ENCODE measurements around the gene RAD51B. TPM values are rescaled to one million over a fixed set of nuclear protein-coding genes. Genes with fewer than 3 reads are reported as not detected.

The RAD51B gene
- total RNA-seq, 1 experiment from 2014 or later = 20.0 TPM

DNA sequence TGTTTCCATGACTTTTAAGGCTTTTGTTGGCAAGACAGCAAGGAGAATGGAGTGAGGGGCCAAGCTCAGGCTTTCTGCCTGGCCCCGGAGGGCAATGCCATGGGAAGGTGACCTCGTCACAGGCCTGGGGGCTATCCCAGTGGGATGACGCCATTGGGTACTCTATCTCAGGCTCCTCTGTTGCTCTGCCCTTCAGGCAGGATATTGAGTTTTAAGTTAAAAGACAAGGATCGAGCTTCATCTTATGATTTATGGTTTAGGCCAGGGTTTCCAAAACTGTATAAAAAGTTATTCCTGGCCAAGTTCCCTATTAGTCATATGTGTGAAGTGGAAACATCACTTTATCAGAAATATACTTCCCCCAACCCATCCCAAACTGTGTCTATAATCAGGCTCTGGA, 845.6 kb downstream of the RAD51B start:
- Histone ChIP-seq H4K20me1 (ENCODE audit: insufficient read depth) (no peaks in the 10 kb centered on the region), H3K9me3 (ENCODE audit: control insufficient read depth in 1 of 2, insufficient read depth in 1 of 2, low read depth in 1 of 2, low read length in 2 of 2) (no peaks in the 10 kb centered on the region; a peak in 1 of 4 replicates), H3K27me3 (ENCODE audit: insufficient read depth, low read length) (no peaks in the 10 kb centered on the region), H2AFZ (ENCODE audit: low read depth, low read length, poor library complexity, severe bottlenecking) (no peak overlapping the region), H3K4me1 (ENCODE audit: control insufficient read depth in 1 of 2, insufficient read depth in 2 of 2, low read length in 2 of 2) (peaks cover 16 to 34% of the 10 kb centered on the region in 2 experiments; a peak in 2 of 4 replicates), H3K9ac (ENCODE audit: low read length) (no peak overlapping the region), H3K4me2 (ENCODE audit: low read length) (no peak overlapping the region), H3K4me3 (replicated peaks in 1 of 2; ENCODE audit: low read depth in 1 of 2, low read length in 2 of 2) (no peak overlapping the region), H3K79me2 (ENCODE audit: insufficient read depth, low read length) (no peaks in the 10 kb centered on the region), H3K9me2 (ENCODE audit: insufficient read depth) (no peaks in the 10 kb centered on the region), H3K27ac (ENCODE audit: low read depth, low read length) (no peak overlapping the region), H3K36me3 (ENCODE audit: control insufficient read depth in 1 of 2, insufficient read depth in 2 of 2, low read length in 2 of 2) (no peaks in the 10 kb centered on the region)
- intact Hi-C loops (cut with micrococcal nuclease) = no loop called here
- CTCF ChIA-PET = no interaction called here
- POLR2A ChIA-PET = no interaction called here
- ATAC-seq (no peak), DNase-seq (ENCODE audit: low read depth, low spot score) (no peak)
- RAD21 ChIA-PET (ENCODE audit: low non-redundant PET in 1 of 2, low total read pairs in 2 of 2, uncharacterized antibody in 2 of 2, unreplicated experiment in 2 of 2) = no interaction called here
- TF ChIP-seq REST (IDR thresholded peaks at IDR 0.05; ENCODE audit: low read depth) = no peak
- TF ChIP-seq SP1 (IDR thresholded peaks at IDR 0.05; ENCODE audit: low read depth) = no peak
- no peak for TF ChIP-seq CEBPB (IDR thresholded peaks at IDR 0.05; ENCODE audit: low read depth)
- no peak for TF ChIP-seq TCF7L2 (IDR thresholded peaks at IDR 0.05; ENCODE audit: borderline replicate concordance, extremely low read depth, insufficient read depth, insufficient read length)
- TF ChIP-seq YY1 (IDR thresholded peaks at IDR 0.05; ENCODE audit: extremely low read depth, insufficient replicate concordance, low read depth, low read length) = no peak
- no peak for TF ChIP-seq CTCF (IDR thresholded peaks at IDR 0.05 in 2 of 3, conservative IDR thresholded peaks at IDR 0.05 in 1 of 3; ENCODE audit: borderline replicate concordance in 1 of 3, insufficient read depth in 1 of 3, low read depth in 2 of 3, low read length in 2 of 3)
- BruUV-seq (replicated peaks) = no TSS peak

Measured in HCT116 (cell line).